ENCODE data around the gene PIK3AP1.

Gene PIK3AP1

GRCh38 chr10:96695975-96696634, 24.2 kb downstream of the PIK3AP1 start:
- no peak for TF ChIP-seq CTCF (IDR thresholded peaks at IDR 0.05; ENCODE audit: insufficient read depth, low read depth, low read length, missing control alignments)
- DNase-seq (ENCODE audit: low read depth) = no peak
- no peak overlapping the region for H3K4me3 ChIP-seq (ENCODE audit: low read length)

GRCh38 chr10:96695366-96695765, 24.9 kb downstream of the PIK3AP1 start:
- TF ChIP-seq CTCF (IDR thresholded peaks at IDR 0.05; ENCODE audit: insufficient read depth, low read depth, low read length, missing control alignments) = no peak
- H3K4me3 ChIP-seq (ENCODE audit: low read length) = no peak overlapping the region
- no peak for DNase-seq (ENCODE audit: low read depth)

- no peak for TF ChIP-seq CTCF (IDR thresholded peaks at IDR 0.05; ENCODE audit: insufficient read depth, low read depth, low read length, missing control alignments)
- H3K4me3 ChIP-seq (ENCODE audit: low read length) = no peak overlapping the region
- DNase-seq (ENCODE audit: low read depth) = no peak
Observed at GRCh38 chr10:96693431-96693830, 26.9 kb downstream of the PIK3AP1 start.

- no peak overlapping the region for H3K4me3 ChIP-seq (ENCODE audit: low read length)
- DNase-seq (ENCODE audit: low read depth) = no peak
- TF ChIP-seq CTCF (IDR thresholded peaks at IDR 0.05; ENCODE audit: insufficient read depth, low read depth, low read length, missing control alignments) = no peak
Observed at GRCh38 chr10:96692427-96692826, 27.9 kb downstream of the PIK3AP1 start.

GRCh38 chr10:96691761-96692160, 28.6 kb downstream of the PIK3AP1 start:
- H3K4me3 ChIP-seq (ENCODE audit: low read length) = no peak overlapping the region
- DNase-seq (ENCODE audit: low read depth) = no peak
- no peak for TF ChIP-seq CTCF (IDR thresholded peaks at IDR 0.05; ENCODE audit: insufficient read depth, low read depth, low read length, missing control alignments)

- TF ChIP-seq CTCF (IDR thresholded peaks at IDR 0.05; ENCODE audit: insufficient read depth, low read depth, low read length, missing control alignments) = no peak
- DNase-seq (ENCODE audit: low read depth) = no peak
- H3K4me3 ChIP-seq (ENCODE audit: low read length) = no peak overlapping the region
Observed at GRCh38 chr10:96690755-96691730, 29.3 kb downstream of the PIK3AP1 start.
